ENCODE measurements around the gene TAL1. TPM values are rescaled to one million over a fixed set of nuclear protein-coding genes. Genes with fewer than 3 reads are reported as not detected.

The TAL1 gene
- total and polyA plus RNA-seq, 2 experiments from 2014 or later, result not detected

GRCh38 chr1:47233186-47233585, 1.2 kb upstream of the TAL1 start:
- H3K27me3 Mint-ChIP-seq (ENCODE audit: insufficient read depth, low read depth, poor library complexity), result peaks cover 88% of the 10 kb centered on the region

GRCh38 chr1:47231301-47232186, 481 bp downstream of the TAL1 start:
- H3K4me3 Mint-ChIP-seq, result peak overlapping the region; percentile 71
- H3K9me2 ChIP-seq (ENCODE audit: insufficient read depth), result no peaks in the 10 kb centered on the region
- peak overlapping the region; percentile 76 for H3K4me2 ChIP-seq
- H3K27ac ChIP-seq (ENCODE audit: low read depth), result no peak overlapping the region
- peak overlapping the region; percentile 53 for H3K4me3 ChIP-seq
- H3K4me1 Mint-ChIP-seq, result peaks cover 58% of the 10 kb centered on the region
- peak overlapping the region; percentile 74 for H2AFZ ChIP-seq
- H3K27me3 Mint-ChIP-seq (ENCODE audit: insufficient read depth, low read depth, poor library complexity), result peaks cover 98% of the 10 kb centered on the region
- TF ChIP-seq NANOG (IDR thresholded peaks at IDR 0.05; ENCODE audit: borderline replicate concordance) (no peak), EZH2 (IDR thresholded peaks at IDR 0.05; ENCODE audit: low read depth, unreplicated experiment) (peak; percentile 100), CTCF (conservative IDR thresholded peaks at IDR 0.05; ENCODE audit: low read depth in 2 of 2) (no peak), JUNB (IDR thresholded peaks at IDR 0.05; ENCODE audit: unreplicated experiment) (no peak), CREB1 (CRISPR knock-in tag; IDR thresholded peaks at IDR 0.05; ENCODE audit: low read depth) (no peak), REST (IDR thresholded peaks at IDR 0.05; ENCODE audit: unreplicated experiment) (no peak), POLR2AphosphoS5 (IDR thresholded peaks at IDR 0.05; ENCODE audit: low read depth) (no peak), EZH2phosphoT487 (IDR thresholded peaks at IDR 0.05; ENCODE audit: unreplicated experiment) (peak; percentile 96), STAT1 (IDR thresholded peaks at IDR 0.05; ENCODE audit: unreplicated experiment) (no peak)
- H3K36me3 Mint-ChIP-seq (ENCODE audit: low read depth), result no peaks in the 10 kb centered on the region
- H3K9me3 Mint-ChIP-seq, result no peaks in the 10 kb centered on the region
- H3F3A ChIP-seq (replicated peaks; ENCODE audit: low read depth), result peaks cover 24% of the 10 kb centered on the region
- H3K4me1 ChIP-seq (ENCODE audit: insufficient read depth), result peaks cover 67% of the 10 kb centered on the region
- no peaks in the 10 kb centered on the region for H3K79me2 ChIP-seq (replicated peaks; ENCODE audit: insufficient read depth)
- peaks cover 100% of the 10 kb centered on the region for H3K27me3 ChIP-seq (ENCODE audit: insufficient read depth)
- H4K20me1 ChIP-seq (replicated peaks; ENCODE audit: insufficient read depth), result peaks cover 26% of the 10 kb centered on the region; the same call in 1 of the 2 replicates
- ATAC-seq (peak; percentile 23), DNase-seq (ENCODE audit: low spot score) (peak; percentile 46)
- no peaks in the 10 kb centered on the region for H3K36me3 ChIP-seq (ENCODE audit: insufficient read depth)
- H3K27ac Mint-ChIP-seq, result no peak overlapping the region

More at GRCh38 chr1:47233186-47233585, 1.2 kb upstream of the TAL1 start:
- H3K27me3 ChIP-seq (ENCODE audit: insufficient read depth), result peaks cover 100% of the 10 kb centered on the region
- H4K20me1 ChIP-seq (replicated peaks; ENCODE audit: insufficient read depth), result peaks cover 23% of the 10 kb centered on the region; the same call in 1 of the 2 replicates
- H3K4me3 ChIP-seq, result no peak overlapping the region
- ATAC-seq (no peak), DNase-seq (ENCODE audit: low spot score) (no peak)
- H3K27ac Mint-ChIP-seq, result no peak overlapping the region
- no peaks in the 10 kb centered on the region for H3K36me3 Mint-ChIP-seq (ENCODE audit: low read depth)
- H3K27ac ChIP-seq (ENCODE audit: low read depth), result no peak overlapping the region
- peak overlapping the region; percentile 65; the same call in 1 of the 3 replicates for H3K4me3 Mint-ChIP-seq
- H3K36me3 ChIP-seq (ENCODE audit: insufficient read depth), result no peaks in the 10 kb centered on the region
- H3K4me1 Mint-ChIP-seq, result peaks cover 48% of the 10 kb centered on the region
- H3K9me2 ChIP-seq (ENCODE audit: insufficient read depth), result no peaks in the 10 kb centered on the region
- H3K79me2 ChIP-seq (replicated peaks; ENCODE audit: insufficient read depth), result no peaks in the 10 kb centered on the region
- peak; percentile 74 for TF ChIP-seq EZH2 (IDR thresholded peaks at IDR 0.05; ENCODE audit: low read depth, unreplicated experiment)
- TF ChIP-seq CTCF (conservative IDR thresholded peaks at IDR 0.05; ENCODE audit: low read depth in 2 of 2), result no peak
- H3K4me1 ChIP-seq (ENCODE audit: insufficient read depth), result peaks cover 54% of the 10 kb centered on the region
- no peaks in the 10 kb centered on the region for H3K9me3 Mint-ChIP-seq
- no peak overlapping the region for H3K4me2 ChIP-seq
- H2AFZ ChIP-seq, result no peak overlapping the region
- peaks cover 13% of the 10 kb centered on the region for H3F3A ChIP-seq (replicated peaks; ENCODE audit: low read depth)
